Stimulated activated naive CD4-positive, alpha-beta T cell (primary cell): ENCODE data around the gene CCHCR1.
A peak's percentile ranks its signal among the peaks of the same experiment; 100 is the strongest.
"Not testable (repeated sequence)": the region's sequence is repeated elsewhere in the genome, so short reads cannot be mapped to it uniquely, and the experiment has no call there.

ENCODE experiments used
- DNase-seq, 6 experiments: peaks; one replicate each; lab custom pipeline; 2025; lab: John Stamatoyannopoulos, UW

Gene CCHCR1

GRCh38 chr6:31157513-31158139 lies at the start of gene CCHCR1:
Gene CCHCR1 (minus strand): TSS chr6:31157802. CDS start chr6:31157600, 202 bp downstream.
- DNase-seq: no peak

DNA sequence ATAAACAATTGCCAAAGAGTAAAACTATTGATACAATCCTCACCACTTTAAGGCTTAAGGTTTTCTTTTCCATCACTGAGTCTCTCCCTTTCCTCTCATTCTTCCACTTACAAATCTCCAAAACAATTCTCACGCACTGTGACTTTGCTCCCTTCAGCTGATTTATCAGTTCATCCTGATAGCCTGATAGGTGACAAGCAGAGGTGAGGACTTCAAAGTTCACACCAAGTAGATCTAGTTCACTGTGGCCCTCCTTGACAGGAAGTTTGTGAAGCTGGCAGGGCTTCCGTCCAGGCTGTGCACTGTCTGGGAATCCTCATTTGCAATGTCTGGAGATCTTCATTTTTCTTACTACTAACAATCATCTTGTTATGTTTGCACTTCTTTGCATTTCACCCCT lies 48.0 kb upstream of the CCHCR1 start:
- no peak for DNase-seq

DNA sequence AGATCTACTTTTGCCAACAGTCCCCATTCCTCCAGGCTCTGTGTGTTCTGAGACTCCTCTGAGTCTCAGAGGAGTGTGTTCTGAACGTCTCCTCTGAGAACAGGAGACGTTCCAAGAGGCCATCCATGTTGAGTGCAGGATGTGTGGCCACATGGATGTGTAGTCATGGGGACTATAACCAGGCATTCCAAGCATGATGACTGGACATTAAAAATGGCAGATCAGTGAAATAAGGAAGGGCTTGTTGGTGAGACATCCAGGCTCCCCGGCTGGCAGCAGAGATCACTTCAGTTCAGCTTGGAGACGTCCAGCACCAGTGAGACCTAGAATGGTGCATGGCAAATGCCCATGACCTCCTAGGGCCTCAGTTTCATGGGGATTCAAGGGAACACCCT lies 47.1 kb upstream of the CCHCR1 start:
- DNase-seq: no peak

GRCh38 chr6:31203345-31203979 lies 45.9 kb upstream of the CCHCR1 start:
- DNase-seq: peak in 3 of 6 experiments; percentile 17 to 74 (median 35)

DNA sequence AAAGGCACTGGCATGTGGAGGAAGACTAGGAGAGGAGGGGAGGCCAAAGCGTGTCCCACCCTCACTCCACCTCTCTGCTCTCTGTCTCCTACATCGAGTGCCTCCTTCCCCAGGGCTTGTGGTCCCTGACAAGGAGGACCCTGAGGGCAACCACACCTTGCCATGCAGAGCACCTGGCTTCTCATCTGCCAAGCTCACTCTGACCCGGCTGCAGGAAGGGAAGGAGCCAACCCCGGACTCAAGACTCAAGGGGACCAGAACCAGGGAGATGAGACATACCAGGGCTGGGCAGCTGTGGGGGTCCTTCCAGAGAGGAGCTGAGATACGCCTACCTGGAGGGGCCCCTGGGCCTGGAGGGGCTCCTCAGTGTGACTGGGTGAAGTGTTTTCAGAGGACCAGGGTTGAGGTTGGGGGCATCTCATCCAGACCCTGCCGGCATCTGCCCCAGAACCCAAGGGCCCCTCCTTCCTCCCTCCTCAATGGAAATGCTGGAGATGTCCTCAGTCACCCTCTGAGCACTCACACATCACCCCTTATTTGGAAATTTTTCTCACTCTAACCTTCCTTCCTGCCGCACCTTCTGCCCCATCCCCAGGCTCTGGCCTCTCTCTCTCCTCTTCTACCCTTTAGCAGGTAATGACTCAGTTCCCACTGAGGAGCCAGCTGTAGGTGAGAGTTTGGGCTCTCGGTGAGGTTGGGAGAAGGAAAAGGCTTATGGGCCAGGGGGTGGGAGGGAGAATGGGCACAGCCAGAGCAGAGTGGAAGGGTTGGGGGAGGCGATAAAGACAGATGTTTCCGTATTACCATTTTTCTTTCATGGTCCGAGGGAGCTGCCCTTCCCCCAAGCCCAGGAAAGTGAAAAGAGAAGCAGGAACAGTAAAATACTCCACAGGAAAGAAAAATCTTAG lies 44.9 kb upstream of the CCHCR1 start:
- DNase-seq: no peak

DNA sequence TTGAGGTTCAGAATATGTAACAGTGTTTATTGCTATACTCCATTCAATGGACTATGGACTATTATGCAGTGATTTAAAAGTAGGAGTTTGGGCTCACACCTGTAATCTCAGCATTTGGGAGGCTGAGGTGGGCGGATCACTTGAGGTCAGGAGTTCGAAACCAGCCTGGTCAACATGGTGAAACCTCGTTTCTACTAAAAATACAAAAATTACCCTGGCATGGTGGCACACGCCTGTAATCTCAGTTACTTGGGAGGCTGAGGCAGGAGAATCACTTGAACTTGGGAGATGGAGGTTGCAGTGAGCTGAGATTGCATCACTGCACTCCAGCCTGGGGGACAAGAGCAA lies 41.5 kb upstream of the CCHCR1 start:
- DNase-seq: not testable (repeated sequence)

- peak; percentile 87 to 96 (median 94) for DNase-seq
These were observed 40.1 kb upstream of the CCHCR1 start for GRCh38 chr6:31197559-31198305.

DNA sequence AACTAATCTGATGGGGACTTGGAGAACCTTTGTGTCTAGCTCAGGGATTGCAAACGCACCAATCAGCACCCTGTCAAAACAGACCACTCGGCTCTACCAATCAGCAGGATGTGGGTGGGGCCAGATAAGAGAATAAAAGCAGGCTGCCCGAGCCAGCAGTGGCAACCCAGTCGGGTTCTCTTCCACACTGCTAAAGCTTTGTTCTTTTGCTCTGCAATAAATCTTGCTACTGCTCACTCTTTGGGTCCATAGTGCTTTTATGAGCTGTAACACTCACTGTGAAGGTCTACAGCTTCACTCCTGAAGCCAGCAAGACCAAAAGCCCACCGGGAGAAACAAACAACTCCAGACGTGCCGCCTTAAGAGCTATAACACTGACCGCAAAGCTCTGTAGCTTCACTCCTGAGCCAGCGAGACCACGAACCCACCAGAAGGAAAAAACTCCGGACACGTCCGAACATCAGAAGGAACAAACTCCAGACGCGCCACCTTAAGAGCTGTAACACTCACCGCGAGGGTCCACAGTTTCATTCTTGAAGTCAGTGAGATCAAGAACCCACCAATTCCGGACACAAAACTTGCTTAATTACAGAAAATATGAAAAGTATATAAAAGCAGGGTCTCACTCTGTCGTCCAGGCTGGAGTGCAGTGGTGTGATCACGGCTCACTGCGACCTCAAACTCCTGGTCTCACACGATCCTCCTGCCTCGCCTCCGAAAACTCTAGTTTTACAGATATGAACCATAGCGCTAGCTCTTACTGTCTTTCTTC lies 38.8 kb upstream of the CCHCR1 start:
- DNase-seq: peak in 1 of 6 experiments; percentile 7

DNA sequence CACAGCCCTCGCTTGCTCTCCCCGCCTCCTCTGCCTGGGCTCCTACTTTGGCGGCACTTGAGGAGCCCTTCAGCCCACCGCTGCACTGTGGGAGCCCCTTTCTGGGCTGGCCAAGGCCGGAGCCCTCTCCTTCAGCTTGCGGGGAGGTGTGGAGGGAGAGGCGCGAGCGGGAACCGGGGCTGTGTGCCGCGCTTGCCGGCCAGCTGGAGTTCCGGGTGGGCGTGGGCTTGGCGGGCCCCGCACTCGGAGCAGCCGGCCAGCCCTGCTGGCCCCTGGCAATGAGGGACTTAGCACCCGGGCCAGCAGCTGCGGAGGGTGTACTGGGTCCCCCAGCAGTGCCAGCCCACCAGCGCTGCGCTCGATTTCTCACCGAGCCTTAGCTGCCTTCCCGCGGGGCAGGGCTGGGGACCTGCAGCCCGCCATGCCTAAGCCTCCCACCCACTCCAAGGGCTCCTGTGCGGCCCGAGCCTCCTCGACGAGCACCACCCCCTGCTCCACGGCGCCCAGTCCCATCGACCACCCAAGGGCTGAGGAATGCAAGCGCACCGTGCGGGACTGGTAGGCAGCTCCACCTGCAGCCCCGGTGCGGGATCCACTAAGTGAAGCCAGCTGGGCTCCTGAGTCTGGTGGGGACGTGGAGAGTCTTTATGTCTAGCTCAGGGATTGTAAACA lies 37.8 kb upstream of the CCHCR1 start:
- not testable (repeated sequence) for DNase-seq

GRCh38 chr6:31194061-31194834 lies 36.6 kb upstream of the CCHCR1 start:
- no peak for DNase-seq

GRCh38 chr6:31193206-31193605 lies 35.6 kb upstream of the CCHCR1 start:
- DNase-seq: no peak

GRCh38 chr6:31192431-31193105 lies 35.0 kb upstream of the CCHCR1 start:
- DNase-seq: peak in 5 of 6 experiments; percentile 13 to 39 (median 25)

DNA sequence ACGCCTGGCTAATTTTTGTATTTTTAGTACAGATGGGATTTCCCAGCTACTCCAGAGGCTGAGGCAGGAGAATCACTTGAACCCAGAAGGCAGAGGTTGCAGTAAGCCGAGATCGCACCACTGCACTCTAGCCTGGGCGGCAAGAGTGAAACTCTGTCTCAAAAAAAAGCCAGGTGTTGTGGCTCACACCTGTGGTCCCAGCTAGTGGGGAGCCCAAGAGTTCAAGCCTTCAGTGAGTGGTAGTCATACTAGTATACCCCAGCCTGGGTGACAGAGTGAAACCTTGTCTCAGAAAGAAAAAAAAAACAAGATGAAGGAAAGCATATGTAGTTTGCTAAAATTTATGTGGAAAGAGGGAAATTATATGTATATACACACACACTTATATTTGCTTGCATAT lies 32.9 kb upstream of the CCHCR1 start:
- no peak for DNase-seq

DNA sequence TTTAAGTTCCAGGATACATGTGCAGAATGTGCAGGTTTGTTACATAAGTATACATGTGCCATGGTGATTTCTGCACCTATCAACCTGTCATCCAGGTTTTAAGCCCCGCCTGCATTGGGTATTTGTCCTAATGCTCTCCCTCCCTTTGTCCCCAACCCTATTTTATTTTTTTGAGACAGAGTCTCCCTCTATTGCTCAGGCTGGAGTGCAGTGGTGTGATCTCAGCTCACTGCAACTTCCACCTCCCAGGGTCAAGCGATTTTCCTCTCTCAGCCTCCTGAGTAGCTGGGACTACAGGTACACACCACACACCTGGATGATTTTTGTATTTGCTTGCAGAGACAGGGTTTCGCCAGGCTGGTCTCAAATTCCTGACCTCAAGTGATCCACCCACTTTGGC lies 31.6 kb upstream of the CCHCR1 start:
- DNase-seq: not testable (repeated sequence)

DNA sequence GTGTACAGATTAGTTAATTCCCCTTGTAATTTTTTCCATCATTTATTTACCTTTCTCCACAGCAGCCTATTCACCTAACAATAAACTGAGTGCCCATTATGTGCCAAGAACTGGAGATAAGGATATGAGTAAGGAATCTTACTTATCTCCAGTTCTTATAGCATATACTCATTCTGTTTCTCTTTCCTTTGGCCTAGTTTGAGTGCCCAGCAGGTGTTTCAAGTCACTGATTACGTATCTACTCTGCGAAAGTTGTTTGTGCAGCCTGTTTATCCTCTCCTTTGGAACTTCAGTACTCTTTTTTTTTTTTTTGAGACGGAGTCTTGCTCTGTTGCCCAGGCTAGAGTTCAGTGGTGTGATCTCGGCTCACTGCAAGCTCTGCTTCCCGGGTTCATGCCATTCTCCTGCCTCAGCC lies 30.2 kb upstream of the CCHCR1 start:
- no peak for DNase-seq

DNA sequence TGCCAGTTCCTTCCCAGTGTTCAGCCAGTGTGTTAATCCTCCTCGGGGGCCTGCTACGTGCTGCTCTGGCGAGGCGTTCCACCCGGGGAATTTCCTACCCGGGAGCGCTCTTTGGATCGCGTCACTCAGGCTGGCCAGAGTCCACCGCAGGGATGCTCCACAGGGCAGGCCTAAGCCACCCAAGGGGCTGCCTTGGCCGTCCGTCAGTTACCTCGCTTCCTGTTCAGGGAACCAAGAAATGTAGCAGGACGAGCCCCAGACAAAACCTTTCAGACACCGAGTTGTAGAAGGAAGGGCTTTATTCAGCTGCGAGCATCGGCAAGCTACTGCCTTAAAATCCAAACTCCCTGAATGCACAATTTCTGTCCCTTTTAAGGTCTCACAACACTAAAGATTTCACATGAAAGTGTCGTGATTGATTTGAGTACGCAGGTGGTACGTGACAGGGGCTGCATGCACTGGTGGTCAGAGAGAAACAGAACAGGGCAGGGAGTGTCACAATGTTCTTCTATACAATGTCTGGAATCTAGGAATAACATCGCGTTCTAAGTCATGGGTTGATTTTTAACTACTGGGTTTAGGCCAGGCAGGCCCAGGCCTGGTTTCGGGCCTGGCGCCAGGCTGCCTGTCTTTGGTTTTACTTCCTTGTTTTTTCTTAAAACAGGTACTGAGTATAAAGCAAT lies 28.6 kb upstream of the CCHCR1 start:
- DNase-seq: no peak

GRCh38 chr6:31185695-31186051 lies 28.1 kb upstream of the CCHCR1 start:
- not testable (repeated sequence) for DNase-seq

DNA sequence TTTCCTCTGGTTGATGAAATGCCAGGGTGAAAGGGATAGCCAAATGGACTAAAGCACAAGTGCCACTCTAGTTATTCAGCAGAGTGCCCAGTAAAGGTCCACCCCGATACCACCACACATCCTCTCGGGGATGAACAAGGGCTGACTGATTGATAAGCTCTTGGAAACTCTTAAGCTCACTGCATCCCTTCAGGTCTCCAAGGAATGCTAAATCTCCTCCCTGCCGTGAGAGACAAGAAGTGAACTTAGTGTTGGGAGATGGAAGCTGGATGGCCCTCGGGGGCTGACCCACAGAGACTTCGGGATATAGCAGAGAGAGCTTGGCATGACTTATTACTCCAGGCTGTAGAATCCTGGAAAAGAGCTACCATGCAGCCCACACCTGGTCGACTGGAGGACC lies 26.3 kb upstream of the CCHCR1 start:
- not testable (repeated sequence) for DNase-seq

DNA sequence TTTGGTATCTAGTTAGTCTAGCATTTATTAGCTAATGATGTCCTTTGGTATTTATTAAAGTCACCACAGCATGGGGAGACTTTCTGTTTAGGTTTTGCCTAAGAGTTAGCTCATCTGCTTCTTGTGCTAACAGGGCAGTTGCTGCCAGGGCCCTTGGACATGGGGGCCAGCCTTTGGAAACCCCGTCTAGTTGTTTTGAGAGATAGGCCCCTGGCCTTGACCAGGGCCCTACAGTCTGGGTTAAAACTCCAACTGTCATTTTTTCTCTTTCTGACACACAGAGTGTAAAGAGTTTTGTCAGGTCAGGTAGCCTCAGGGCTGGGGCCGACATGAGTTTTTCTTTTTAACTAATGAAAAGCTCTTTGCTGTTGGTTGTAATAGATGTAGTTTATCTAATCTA lies 25.7 kb upstream of the CCHCR1 start:
- not testable (repeated sequence) for DNase-seq
